Activated naive CD8-positive, alpha-beta T cell (primary cell): Measurements from ENCODE around the gene RIGI.
"Not testable (repeated sequence)": the region's sequence is repeated elsewhere in the genome, so short reads cannot be mapped to it uniquely, and the experiment has no call there.

Experiments
- H3K27ac Mint-ChIP-seq: one replicate; pipeline ENCODE4 v1.8.0; 2021; ENCODE audit warnings: mixed read lengths
- H3K27me3 Mint-ChIP-seq: one replicate; pipeline ENCODE4 v1.8.0; 2021; ENCODE audit warnings: mixed read lengths
- H3K36me3 Mint-ChIP-seq: one replicate; pipeline ENCODE4 v1.8.0; 2021; ENCODE audit warnings: mixed read lengths
- H3K4me1 Mint-ChIP-seq: one replicate; pipeline ENCODE4 v1.8.0; 2021; ENCODE audit warnings: low read depth, mixed read lengths
- H3K4me3 Mint-ChIP-seq: one replicate; pipeline ENCODE4 v1.8.0; 2021; ENCODE audit warnings: mild to moderate bottlenecking, mixed read lengths
- H3K9me3 Mint-ChIP-seq: one replicate; pipeline ENCODE4 v1.8.0; 2021; ENCODE audit warnings: low read depth, mixed read lengths

The RIGI gene

DNA sequence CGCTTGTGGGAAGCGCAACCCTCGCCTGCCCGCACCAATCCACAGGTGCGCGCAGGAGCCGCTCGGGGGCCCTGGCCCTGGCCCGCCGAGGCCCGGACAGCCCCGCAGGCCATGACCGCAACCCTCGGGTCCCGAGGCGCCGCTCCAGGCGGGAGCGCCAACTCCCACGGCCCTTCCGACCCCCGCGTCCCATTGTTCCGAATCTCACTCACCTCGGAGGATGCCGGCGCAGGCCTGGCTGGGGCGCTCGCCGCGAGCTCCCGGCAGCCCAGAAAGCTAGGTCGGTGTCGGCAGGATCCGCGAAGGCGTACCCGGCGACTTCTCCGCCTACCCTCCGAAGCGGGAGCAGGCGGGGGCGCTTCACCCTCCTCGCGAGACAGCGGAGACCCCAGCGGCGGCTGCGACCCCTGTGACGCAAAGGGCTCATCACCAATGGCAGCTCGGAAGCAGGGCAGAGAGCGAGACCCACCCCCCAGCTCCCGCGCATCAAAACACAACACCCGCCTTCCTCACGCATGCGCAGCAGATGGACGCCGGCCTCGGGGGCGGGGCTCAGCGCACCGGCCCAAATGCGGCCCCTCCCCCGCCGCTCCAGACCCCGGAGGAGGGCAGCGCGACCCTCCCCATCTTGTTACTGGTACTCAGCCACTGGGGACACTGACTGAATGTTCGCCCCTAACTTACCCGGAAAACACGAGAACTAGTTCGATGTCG lies 24.7 kb upstream of the RIGI start:
- peaks cover 52% of the 10 kb centered on the region for H3K4me1 Mint-ChIP-seq
- H3K4me3 Mint-ChIP-seq, result peak overlapping the region; percentile 100
- H3K27ac Mint-ChIP-seq, result peak overlapping the region; percentile 100
- H3K9me3 Mint-ChIP-seq, result no peaks in the 10 kb centered on the region
- H3K27me3 Mint-ChIP-seq, result no peaks in the 10 kb centered on the region
- H3K36me3 Mint-ChIP-seq, result peaks cover 2% of the 10 kb centered on the region

DNA sequence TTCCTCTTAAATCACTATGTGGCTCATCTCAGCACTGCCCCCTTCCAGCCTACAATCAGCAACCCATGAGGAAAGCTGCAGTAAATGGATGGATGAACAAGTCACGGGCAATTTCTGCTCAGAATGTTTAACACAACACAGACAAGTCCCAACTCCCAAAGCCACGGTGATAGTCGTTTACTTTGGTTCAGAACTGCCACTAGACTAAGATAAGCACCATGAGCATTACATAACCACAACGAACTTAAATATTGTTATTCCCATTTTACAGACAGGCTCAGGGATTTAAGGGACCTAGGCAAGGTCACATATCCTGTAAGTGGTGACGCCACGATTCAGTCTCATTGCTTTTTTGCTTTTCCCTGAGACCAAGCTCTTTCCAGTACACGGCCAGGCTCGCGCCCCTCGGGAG lies 24.2 kb upstream of the RIGI start:
- Mint-ChIP-seq H3K4me3 (peak overlapping the region; percentile 100), H3K36me3 (peaks cover 2% of the 10 kb centered on the region), H3K27me3 (no peaks in the 10 kb centered on the region), H3K9me3 (no peaks in the 10 kb centered on the region), H3K27ac (peak overlapping the region; percentile 72), H3K4me1 (peaks cover 50% of the 10 kb centered on the region)

DNA sequence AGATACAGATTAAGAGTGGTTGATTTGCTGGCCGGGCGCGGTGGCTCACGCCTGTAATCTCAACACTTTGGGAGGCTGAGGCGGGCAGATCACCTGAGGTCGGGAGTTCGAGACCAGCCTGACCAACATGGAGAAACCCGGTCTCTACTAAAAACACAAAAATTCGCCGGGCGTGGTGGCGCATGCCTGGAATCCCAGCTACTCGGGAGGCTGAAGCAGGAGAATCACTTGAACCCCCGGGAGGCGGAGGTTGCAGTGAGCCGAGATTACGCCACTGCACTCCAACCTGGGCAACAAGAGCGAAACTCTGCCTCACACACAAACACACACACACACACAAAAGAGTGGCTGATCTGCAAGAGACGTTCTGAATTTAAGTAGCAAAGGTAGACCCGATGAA lies 22.2 kb upstream of the RIGI start:
- H3K27ac Mint-ChIP-seq, H3K9me3 Mint-ChIP-seq, H3K36me3 Mint-ChIP-seq, H3K27me3 Mint-ChIP-seq: not testable (repeated sequence)
- Mint-ChIP-seq H3K4me1 (peaks cover 42% of the 10 kb centered on the region), H3K4me3 (peak overlapping the region; percentile 56)

DNA sequence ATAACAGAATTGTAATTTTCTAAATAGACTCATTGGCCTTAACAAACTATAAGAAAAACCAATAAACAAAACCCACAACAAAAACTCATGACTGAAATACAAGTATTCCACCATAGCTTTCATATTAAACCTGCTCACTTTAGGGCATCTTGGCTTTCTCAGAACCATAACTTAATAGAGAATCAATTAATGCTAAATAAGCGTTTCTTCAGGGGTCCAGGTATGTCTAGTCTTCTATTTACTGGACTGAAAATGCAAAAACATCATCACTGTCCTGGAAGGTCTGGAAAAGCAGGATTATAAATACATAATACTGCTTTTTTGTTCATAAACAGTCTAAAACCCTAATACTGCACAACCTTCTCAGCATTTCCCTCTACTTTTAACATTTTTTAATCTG lies 19.9 kb upstream of the RIGI start:
- no peaks in the 10 kb centered on the region for H3K9me3 Mint-ChIP-seq
- H3K36me3 Mint-ChIP-seq, result peaks cover 3% of the 10 kb centered on the region
- H3K27ac Mint-ChIP-seq, result no peak overlapping the region
- H3K27me3 Mint-ChIP-seq, result no peaks in the 10 kb centered on the region
- H3K4me3 Mint-ChIP-seq, result no peak overlapping the region
- H3K4me1 Mint-ChIP-seq, result peaks cover 37% of the 10 kb centered on the region

DNA sequence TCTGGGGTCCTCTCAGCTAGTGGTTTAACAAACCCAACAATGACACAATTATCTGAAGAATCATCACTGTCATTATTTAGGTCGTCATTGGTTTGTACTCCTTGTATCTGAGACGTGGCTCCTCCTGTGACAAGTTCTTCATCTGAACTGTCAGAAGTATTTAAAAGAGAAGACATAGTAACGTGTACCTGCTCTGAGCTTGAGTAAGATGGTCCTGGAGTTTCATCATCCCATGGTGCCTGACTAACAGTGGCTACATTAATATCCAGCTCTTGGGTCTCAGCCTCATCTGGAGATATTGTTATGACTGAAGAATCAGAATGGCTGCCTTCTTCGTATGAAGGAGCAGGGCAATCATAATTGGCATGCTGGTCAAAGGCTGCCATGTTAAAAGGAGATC lies 17.1 kb upstream of the RIGI start:
- Mint-ChIP-seq H3K9me3 (no peaks in the 10 kb centered on the region), H3K27ac (no peak overlapping the region), H3K36me3 (peaks cover 3% of the 10 kb centered on the region), H3K4me1 (peaks cover 17% of the 10 kb centered on the region), H3K27me3 (no peaks in the 10 kb centered on the region), H3K4me3 (no peak overlapping the region)

DNA sequence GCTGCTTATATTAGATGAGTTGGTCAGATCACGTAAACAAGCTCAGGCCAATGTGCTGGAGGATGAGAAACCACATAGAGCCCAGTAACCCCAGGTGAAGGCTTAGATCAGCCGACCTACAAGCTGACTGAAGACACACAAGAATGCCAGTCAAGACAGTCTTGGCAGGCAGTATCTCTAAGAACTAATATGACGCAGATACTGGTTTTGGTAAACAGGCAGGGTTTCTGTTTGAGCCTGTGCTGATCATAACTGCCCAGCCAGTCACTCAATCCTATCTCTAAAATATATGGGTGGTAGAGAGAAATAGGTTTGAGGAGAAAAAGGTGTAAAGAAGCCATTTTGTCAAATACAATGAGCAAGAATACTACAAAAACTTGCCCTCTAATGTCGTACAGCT lies 7.8 kb upstream of the RIGI start:
- Mint-ChIP-seq H3K4me3 (no peak overlapping the region), H3K9me3 (peaks cover 4% of the 10 kb centered on the region), H3K27me3 (no peaks in the 10 kb centered on the region), H3K27ac (no peak overlapping the region), H3K36me3 (peaks cover 9% of the 10 kb centered on the region), H3K4me1 (no peaks in the 10 kb centered on the region)

DNA sequence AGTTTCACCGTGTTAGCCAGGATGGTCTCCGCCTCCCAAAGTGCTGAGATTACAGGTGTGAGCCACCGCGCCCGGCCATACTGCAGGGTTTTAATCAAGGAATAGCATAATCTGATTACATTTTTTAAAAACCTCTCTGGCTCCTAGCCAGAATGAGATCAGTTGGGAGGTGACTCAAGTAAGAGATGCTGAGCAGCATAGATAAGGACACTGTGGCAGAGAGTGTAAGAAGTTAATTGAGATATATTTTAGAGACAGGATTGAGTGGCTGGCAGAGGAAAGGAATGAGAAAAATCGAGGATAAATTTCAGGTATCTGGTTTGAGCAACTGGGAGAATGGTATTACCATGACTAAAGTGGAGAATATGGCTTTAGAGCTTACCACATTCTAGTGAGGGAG lies 7.3 kb upstream of the RIGI start:
- Mint-ChIP-seq H3K27me3 (no peaks in the 10 kb centered on the region), H3K36me3 (peaks cover 9% of the 10 kb centered on the region), H3K4me3 (no peak overlapping the region), H3K9me3 (peaks cover 4% of the 10 kb centered on the region), H3K27ac (no peak overlapping the region), H3K4me1 (no peaks in the 10 kb centered on the region)

DNA sequence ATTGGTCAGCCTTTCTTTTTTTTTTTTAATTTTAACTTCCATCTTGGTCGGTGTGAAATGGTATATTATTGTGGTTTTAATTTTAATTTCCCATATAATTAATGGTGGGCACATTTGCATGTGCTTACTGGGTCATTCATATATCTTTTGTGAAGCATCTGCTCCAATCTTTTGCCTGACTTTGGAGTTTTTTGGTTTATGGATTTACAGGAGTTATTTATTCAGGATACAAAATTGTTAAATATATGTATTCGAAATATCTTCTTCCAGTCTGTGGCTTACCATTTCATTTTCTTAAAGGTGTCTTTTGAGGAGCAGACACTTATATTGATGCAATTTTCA lies 682 bp upstream of the RIGI start:
- H3K27me3 Mint-ChIP-seq, result no peaks in the 10 kb centered on the region
- H3K9me3 Mint-ChIP-seq, result peaks cover 9% of the 10 kb centered on the region
- H3K4me1 Mint-ChIP-seq, result peaks cover 49% of the 10 kb centered on the region
- H3K27ac Mint-ChIP-seq, result peak overlapping the region; percentile 91
- H3K36me3 Mint-ChIP-seq, result peaks cover 15% of the 10 kb centered on the region
- peak overlapping the region; percentile 88 for H3K4me3 Mint-ChIP-seq

DNA sequence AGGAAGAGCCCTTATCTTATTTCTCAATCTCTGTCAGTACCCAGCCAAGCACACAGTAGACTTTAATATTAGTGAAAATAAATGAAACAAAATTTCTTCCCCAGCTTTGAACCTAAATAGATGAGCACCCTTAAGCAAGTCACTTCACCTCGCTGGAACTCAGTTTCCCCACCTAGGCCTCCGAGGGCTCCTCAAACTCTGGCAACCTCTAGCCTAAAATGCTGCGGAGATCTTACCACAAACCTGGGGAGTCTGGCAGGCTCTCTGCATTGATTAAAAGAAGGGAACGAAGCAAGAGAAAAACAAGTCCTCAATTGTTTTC lies 326 bp downstream of the RIGI start:
- Mint-ChIP-seq H3K27me3 (no peaks in the 10 kb centered on the region), H3K4me1 (peaks cover 54% of the 10 kb centered on the region), H3K9me3 (peaks cover 6% of the 10 kb centered on the region), H3K36me3 (peaks cover 11% of the 10 kb centered on the region), H3K27ac (peak overlapping the region; percentile 91), H3K4me3 (peak overlapping the region; percentile 88)

DNA sequence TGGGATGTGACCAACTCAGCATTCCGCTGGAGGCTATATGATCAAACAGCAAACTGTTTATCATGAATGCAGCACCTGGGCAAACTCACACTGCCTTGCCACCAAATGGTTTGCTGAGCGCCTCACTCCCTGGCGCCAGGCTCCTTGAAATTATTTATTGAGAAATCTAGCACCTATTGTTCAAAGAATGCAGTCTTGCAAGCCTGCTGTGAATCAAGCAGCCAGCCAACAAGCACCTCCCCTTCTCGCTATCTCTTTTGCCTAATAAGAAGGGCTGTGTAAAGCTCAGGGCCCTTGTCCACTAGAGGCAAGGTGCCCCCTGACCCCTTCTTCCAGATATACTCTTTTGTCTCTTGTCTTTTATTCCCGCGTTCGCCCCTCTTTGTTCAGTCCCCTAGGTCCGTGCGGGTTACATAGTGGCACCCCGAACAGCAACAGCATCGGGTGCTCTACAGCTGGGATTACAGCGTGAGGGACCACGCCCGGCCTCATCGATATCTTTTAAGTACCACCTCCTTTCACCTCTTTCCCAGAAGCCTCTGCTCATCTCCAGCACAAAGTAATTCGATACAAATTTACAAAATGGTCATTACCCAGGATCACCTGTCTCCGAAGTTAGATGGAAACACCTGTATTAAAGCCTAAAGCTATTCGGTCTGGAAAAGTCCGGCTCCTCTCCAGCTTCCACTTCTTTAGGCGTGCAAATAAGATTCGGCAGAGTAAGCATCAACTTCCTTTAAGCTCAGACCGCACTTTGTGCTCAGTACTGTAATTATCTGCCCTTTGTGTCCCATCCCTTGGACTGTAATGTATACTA lies 896 bp downstream of the RIGI start:
- Mint-ChIP-seq H3K27ac (peak overlapping the region; percentile 91), H3K27me3 (no peaks in the 10 kb centered on the region), H3K4me3 (peak overlapping the region; percentile 88), H3K36me3 (peaks cover 11% of the 10 kb centered on the region), H3K4me1 (peaks cover 54% of the 10 kb centered on the region), H3K9me3 (peaks cover 6% of the 10 kb centered on the region)

DNA sequence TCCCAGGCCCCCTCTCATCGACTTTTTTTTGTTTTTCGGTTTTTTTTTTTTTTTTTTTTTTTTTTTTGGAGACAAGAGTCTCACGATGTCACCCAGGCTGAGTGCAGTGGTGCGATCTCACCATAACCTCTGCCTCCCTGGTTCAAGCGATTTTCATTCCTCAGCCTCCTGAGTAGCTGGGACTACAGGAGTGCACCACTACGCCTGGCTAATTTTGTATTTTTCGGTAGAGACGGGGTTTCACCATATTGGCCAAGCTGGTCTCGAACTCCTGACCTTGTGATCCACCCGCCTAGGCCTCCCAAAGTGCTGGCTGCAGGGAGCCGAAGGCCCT lies 1.5 kb downstream of the RIGI start:
- H3K9me3 Mint-ChIP-seq, H3K27me3 Mint-ChIP-seq, H3K27ac Mint-ChIP-seq: not testable (repeated sequence)
- H3K36me3 Mint-ChIP-seq, result peaks cover 11% of the 10 kb centered on the region
- peak overlapping the region; percentile 88 for H3K4me3 Mint-ChIP-seq
- H3K4me1 Mint-ChIP-seq, result peaks cover 54% of the 10 kb centered on the region

DNA sequence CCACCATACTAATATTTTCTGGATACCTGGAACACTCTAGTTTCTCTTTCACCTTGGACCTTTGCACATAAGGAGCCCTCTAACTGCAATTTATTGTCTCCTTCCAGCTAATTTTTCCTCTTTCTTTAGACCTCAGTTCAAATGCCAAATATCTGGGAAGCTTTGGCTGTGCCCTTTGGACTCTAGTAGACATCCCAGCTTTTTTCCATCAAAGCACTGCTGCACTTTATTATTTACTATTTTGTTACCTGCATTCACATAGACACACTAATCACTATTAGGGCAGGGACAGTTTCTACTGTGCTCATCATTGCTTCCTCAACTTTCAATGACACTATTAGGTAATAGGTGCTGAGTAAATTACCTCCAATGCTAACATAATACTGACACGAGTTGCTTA lies 2.1 kb downstream of the RIGI start:
- peak overlapping the region; percentile 88 for H3K4me3 Mint-ChIP-seq
- H3K4me1 Mint-ChIP-seq, result peaks cover 54% of the 10 kb centered on the region
- H3K36me3 Mint-ChIP-seq, result peaks cover 11% of the 10 kb centered on the region
- H3K9me3 Mint-ChIP-seq, result peaks cover 6% of the 10 kb centered on the region
- no peaks in the 10 kb centered on the region for H3K27me3 Mint-ChIP-seq
- H3K27ac Mint-ChIP-seq, result peak overlapping the region; percentile 36

DNA sequence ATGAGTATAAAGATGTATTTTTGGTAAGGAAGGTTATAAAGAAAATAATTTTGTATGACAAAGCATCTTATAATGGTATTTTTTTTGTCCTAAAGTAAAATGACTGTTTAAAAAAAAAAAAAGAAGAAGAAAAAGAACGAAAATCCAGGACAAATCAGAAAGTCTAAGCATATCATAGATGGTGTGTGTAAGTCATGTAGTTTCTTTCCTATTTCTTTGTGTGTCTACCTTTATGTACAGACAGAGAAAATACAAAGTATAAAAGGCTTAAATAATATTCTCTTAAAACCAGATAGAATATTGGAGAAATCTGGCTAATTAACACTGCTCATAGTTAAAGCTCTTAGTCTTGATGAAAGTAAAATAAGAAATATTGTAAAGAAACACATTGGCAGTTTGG lies 7.7 kb downstream of the RIGI start:
- no peaks in the 10 kb centered on the region for H3K27me3 Mint-ChIP-seq
- H3K27ac Mint-ChIP-seq, result no peak overlapping the region
- no peak overlapping the region for H3K4me3 Mint-ChIP-seq
- peaks cover 38% of the 10 kb centered on the region for H3K4me1 Mint-ChIP-seq
- H3K9me3 Mint-ChIP-seq, result no peaks in the 10 kb centered on the region
- H3K36me3 Mint-ChIP-seq, result peaks cover 26% of the 10 kb centered on the region

DNA sequence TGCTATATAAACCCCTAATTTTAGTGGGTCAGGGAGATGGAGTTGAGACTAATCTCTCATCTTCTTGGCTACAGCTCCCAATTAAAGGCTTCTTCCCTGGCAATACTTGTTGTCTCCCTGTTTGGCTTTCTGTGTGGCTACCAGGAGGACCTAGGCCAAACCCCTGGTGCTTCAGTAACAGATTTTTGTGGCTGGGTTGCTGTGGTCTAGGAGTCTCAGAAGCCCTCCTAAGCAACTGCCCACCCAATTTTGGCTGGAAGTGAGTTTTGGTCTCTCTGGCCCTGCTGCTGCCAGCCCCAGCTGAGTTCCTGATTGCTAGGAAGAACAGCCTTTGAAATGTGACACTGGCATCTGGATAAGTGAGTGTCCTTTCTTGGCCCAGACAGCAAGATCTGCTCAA lies 9.8 kb downstream of the RIGI start:
- Mint-ChIP-seq H3K9me3 (no peaks in the 10 kb centered on the region), H3K27ac (no peak overlapping the region), H3K27me3 (no peaks in the 10 kb centered on the region), H3K36me3 (peaks cover 23% of the 10 kb centered on the region), H3K4me1 (peaks cover 39% of the 10 kb centered on the region), H3K4me3 (no peak overlapping the region)

DNA sequence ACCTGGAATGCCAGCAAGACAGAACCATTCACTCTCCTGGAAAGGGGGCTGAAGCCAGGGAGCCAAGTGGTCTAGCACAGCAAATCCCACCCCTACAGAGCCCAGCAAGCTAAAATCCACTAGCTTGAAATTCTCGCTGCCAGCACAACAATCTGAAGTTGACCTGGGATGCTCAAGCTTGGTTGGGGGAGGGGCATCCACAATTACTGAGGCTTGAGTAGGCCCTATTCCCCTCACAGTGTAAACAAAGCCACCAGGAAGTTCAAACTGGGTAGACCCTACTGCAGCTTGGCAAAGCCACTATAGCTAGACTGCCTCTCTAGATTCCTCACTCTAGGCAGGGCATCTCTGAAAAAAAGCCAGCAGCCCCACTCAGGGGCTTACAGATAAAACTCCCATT lies 17.3 kb downstream of the RIGI start:
- Mint-ChIP-seq H3K4me1 (peaks cover 47% of the 10 kb centered on the region), H3K27me3 (no peaks in the 10 kb centered on the region), H3K36me3 (peaks cover 5% of the 10 kb centered on the region), H3K27ac (no peak overlapping the region), H3K9me3 (no peaks in the 10 kb centered on the region), H3K4me3 (no peak overlapping the region)

DNA sequence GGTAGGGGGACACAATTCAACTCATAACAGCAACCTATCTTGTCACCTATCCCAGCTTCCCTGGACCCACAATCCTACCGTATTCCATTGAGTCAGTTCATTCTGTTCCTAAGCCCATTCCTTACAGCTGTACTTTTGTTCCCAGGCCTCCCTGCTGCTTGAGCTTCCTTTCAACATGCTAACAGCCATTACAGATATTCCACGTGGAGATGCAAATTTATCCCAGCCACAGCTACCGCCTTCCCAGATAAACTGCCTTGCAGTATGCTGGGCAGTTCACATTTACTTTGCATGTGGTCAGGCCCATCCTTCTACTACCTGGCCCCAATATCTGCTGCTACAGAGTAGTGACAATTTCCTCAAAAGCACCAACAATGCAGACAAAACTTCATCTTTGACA lies 23.0 kb downstream of the RIGI start:
- Mint-ChIP-seq H3K4me1 (peaks cover 2% of the 10 kb centered on the region), H3K9me3 (no peaks in the 10 kb centered on the region), H3K27me3 (no peaks in the 10 kb centered on the region), H3K36me3 (peaks cover 19% of the 10 kb centered on the region), H3K4me3 (no peak overlapping the region), H3K27ac (no peak overlapping the region)
